GM12872 (cell line): ENCODE data around the gene CAMK4.

Source experiments
- CTCF ChIP-seq: IDR thresholded peaks from 3 replicates; pipeline ENCODE4 v1.5.1; 2011; ENCODE audit warnings: low read depth, mild to moderate bottlenecking, low read length, moderate library complexity; ENCODE audit not compliant: insufficient read depth

CAMK4 gene

GRCh38 chr5:111236995-111237394 is 12.8 kb downstream of the CAMK4 start:
- TF ChIP-seq CTCF: no peak

GRCh38 chr5:111237470-111237869 is 13.3 kb downstream of the CAMK4 start:
- TF ChIP-seq CTCF: no peak

GRCh38 chr5:111238431-111239225 is 14.4 kb downstream of the CAMK4 start:
- TF ChIP-seq CTCF: no peak

GRCh38 chr5:111241696-111242095 is 17.5 kb downstream of the CAMK4 start:
- TF ChIP-seq CTCF: no peak

- TF ChIP-seq CTCF: no peak
These were observed 18.4 kb downstream of the CAMK4 start for GRCh38 chr5:111242606-111243005.

- TF ChIP-seq CTCF: no peak
These were observed 19.1 kb downstream of the CAMK4 start for GRCh38 chr5:111243318-111243717.

GRCh38 chr5:111245654-111246053 is 21.5 kb downstream of the CAMK4 start:
- no peak for TF ChIP-seq CTCF
